Measurements from ENCODE around the gene ATP2A2.

ATP2A2 gene

DNA sequence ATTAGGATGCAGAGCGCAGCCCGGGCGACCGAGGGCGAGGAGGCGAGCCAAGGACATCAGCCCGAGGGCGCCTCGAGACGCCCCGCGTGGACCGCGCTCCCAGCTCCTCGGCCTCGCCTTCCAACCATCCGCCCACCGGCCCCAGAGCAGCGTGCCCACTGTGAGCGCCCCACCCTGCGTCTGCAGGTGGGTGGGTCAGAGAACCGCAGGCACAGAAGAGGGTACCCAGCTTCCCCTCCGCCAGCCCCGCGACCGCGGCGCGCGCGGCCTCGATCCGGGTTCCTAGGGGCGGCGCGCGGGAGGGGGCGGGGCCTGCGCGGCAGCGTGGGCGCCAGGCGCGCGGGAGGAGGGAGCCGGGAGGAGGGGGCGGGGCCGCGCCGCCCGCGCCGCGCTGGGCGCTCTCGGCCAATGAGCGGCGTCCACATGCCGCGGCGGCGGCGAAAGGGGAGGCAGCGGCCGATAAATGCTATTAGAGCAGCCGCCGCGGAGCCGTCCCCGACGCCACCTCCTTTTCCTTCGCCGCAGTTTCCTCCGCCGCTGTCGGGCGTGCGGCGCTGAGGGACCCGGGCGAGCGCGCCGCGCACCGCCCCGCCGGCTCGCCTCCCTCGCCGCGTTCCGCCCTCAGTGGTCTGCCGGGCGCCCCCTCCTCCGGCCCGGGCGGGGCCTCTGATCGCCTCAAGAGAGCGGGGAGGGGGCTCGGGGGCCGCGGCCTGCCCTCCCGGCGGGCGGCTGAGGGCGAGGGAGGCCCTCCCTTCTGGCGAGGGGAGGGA, at the start of gene ATP2A2:
Gene ATP2A2 (plus strand): TSS at position 469 of the 770 bp plus-strand sequence. CDS start 543 bp downstream, outside the sequence.
- H3K4me3 ChIP-seq = peak within 1 kb of the TSS; percentile 95
- peak within 1 kb of the TSS; percentile 96 to 99 for H3K27ac ChIP-seq
- peak; percentile 88 for DNase-seq (ENCODE audit: low spot score)
- no peak for TF ChIP-seq CTCF (IDR thresholded peaks at IDR 0.05)

DNA sequence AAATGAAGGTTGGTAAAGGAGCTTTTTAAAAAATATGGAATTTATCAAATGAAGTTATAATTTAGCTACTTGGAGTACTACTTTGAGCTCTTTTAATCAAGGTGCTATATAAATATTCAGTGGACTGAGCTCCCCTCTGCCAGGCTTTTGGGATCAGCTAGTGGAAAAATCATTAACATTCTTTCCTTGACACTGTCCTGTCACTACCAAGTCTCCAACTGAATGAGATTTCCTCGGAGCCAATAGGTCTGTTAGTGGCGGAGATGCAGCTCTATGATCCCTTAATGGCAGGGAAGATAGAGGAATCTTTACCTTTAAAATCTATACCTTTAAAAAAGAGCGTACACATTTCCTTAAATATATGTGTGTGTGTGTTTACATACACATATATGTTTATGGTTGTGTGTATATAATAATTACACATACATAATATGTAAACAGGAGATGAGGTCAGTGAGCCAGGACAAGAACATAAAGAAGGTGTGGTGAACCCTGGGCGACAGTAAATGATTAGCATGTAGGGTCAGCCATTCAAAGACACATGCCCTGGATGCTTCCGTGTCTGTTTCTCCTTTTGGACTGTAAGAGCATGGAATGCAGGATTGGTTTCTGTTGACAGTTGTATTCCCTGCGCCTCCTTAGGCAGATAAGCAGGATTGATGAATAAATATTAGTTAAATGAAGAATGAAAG, 47.7 kb upstream of the ATP2A2 start:
- TF ChIP-seq CTCF (IDR thresholded peaks at IDR 0.05) = no peak
- no peak overlapping the region for H3K4me3 ChIP-seq
- no peak for DNase-seq (ENCODE audit: low spot score)
- peak overlapping the region in 1 of 2 donors; percentile 43 for H3K27ac ChIP-seq

GRCh38 chr12:110234331-110234751, 46.7 kb upstream of the ATP2A2 start:
- H3K4me3 ChIP-seq = no peak overlapping the region
- peak overlapping the region; percentile 43 to 69 for H3K27ac ChIP-seq
- TF ChIP-seq CTCF (IDR thresholded peaks at IDR 0.05) = no peak
- no peak for DNase-seq (ENCODE audit: low spot score)

DNA sequence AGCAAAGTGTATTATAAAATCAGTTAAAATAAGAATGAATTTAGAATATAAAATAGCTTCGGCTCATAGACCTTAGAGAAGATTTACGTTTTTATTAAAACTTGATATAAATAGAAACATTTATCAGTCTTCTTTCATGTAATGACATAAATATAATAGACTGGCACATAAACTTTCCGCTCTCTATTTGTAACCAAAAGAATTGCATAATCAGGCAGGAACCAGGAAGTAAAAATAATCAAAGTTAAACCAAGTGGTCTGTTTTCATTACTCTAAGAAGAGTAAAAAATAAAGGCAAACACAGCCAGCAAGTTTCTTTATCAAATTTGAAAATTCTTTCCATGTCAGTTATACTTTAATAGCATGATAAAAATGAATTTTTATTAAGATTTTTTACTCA, 46.3 kb upstream of the ATP2A2 start:
- no peak for DNase-seq (ENCODE audit: low spot score)
- H3K27ac ChIP-seq = peak overlapping the region; percentile 43 to 69
- no peak for TF ChIP-seq CTCF (IDR thresholded peaks at IDR 0.05)
- no peak overlapping the region for H3K4me3 ChIP-seq

GRCh38 chr12:110235383-110235782, 45.7 kb upstream of the ATP2A2 start:
- no peak for TF ChIP-seq CTCF (IDR thresholded peaks at IDR 0.05)
- no peak for DNase-seq (ENCODE audit: low spot score)
- Histone ChIP-seq H3K27ac (peak overlapping the region; percentile 43 to 69), H3K4me3 (no peak overlapping the region)

DNA sequence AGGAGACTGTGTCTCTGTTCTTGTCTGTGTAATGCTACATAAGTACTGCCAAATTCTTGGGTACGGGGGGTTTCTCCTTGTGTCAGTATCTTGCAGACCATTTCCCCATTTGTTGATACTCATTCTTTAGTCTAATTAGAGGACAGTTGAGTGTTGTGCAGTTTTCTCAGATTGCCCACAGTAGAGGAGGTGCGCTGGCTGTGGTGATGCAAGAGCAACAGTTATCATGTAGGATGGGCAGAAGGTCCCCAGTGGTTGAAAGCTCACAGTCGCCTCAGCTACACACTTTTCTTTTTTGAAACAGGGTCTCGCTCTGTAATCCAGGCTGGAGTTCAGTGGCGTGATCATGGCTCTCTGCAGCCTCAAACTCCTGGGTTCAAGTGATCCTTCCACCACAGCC, 37.8 kb upstream of the ATP2A2 start:
- TF ChIP-seq CTCF (IDR thresholded peaks at IDR 0.05) = no peak
- H3K4me3 ChIP-seq = no peak overlapping the region
- no peak for DNase-seq (ENCODE audit: low spot score)
- no peak overlapping the region for H3K27ac ChIP-seq
